Measurements from ENCODE around the gene AGK.
"Not testable (repeated sequence)": the region's sequence is repeated elsewhere in the genome, so short reads cannot be mapped to it uniquely, and the experiment has no call there.

The AGK gene

DNA sequence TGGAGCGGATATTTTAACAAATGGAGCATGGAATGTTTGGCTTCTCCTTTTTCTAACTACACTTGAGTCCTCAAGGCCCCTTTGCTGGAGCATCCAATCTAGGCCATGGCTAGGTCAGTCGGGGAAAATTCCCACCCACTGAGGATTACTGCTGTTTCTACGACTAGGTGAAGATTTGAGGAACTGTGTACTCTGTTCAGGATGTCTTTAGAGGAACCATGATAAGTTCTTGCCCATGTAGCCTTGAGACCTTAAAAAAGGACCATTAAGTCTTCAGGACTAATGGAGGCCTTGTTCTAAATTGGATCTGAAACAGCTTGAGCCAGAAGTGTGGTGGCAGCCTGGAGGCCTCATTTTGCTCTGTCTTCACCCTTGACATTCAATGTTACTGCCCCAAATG lies 6.2 kb downstream of the AGK start:
- DNase-seq: no peak

DNA sequence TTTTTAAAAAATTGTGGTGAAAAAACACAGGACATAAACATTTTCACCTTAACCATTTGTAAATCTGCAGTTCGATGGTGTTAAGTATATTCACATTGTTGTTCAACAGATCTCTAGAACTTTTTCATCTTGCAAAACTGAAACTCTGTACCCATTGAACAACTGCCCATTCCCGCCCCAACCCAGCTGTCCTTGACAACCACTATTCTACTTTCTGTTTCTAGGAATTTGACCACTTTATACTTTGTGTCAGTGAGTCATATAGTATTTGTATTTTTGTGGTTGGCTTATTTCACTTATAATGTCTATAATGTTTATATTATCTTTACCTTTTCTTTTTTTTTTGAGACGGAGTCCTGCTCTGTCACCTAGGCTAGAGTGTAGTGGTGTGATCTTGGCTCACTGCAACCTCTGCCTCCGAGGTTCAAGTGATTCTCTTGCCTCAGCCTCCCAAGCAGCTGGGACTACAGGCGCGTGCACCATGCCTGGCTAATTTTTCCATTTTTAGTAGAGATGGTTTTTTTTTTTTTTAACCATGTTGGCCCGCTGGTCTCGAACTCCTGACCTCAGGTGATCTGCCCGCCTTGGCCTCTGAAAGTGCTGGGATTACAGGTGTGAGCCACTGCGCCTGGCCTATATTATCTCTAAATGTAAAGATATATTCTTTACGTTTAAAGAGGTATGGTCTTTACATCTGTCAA lies 6.8 kb downstream of the AGK start:
- DNase-seq: not testable (repeated sequence)

DNA sequence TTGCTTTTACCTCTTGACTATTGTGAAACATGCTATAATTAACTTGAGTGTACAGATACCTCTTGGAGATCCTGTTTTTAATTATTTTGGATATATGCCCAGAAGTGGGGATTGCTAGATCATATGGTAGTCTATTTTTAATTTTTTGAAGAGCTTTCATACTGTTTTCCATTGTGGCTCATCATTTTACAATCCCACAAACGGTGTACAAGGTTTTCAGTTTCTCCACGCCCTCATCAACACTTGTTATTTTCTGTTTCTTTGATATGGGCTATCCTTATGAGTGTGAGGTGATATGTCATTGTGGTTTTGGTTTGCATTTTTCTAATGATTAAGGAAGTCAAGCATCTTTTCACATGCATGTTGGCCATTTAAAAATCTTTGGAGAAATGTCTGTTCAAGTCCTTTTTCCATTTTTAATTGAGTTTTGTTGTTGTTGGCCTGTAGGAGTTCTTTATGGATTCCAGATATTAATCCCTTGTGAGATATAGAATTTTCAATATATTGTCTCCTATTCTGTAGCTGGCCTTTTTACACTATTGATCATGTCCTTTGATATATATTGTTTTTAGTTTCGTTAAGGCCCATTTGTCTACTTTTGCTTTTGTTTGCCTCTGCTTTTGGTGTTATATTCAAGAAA lies 7.5 kb downstream of the AGK start:
- DNase-seq: peak; percentile 15

DNA sequence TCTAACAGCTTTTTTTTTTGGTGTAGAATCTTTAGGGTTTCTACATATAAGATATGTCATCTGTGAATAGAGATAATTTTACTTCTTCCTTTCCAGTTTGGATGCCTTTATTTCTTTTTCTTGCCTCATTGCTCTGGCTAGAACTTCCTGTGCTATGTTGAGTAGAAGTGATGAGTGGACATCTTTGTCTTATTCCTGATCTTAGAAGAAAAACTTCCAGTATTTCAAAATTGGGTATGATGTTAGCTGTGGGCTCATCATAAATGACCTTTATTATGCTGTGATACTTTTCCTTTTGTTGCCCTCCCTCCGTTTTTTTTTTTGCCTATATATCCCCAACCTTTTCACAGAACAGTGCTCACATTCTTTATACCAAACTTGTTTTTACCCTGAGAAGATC lies 8.8 kb downstream of the AGK start:
- DNase-seq: no peak

DNA sequence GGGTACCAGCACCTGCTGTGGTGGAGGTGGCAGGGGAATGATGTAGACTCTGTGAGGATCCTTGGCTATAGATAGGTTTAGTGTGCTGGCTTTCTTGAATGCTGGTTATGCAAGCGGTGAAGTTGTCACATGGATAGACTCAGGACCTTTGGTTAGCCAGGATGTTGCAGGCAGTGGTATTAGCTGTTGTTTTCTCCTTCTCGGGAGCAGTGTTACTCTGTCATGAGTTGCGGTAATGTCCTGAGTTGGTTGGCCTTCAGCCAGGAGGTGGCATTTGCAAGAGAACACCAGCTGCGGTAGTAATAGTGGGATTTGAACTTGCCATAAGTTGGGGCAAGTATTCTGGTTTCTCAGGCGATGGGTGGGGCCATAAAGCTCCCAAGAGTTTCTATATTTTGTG lies 10.8 kb downstream of the AGK start:
- DNase-seq: no peak

DNA sequence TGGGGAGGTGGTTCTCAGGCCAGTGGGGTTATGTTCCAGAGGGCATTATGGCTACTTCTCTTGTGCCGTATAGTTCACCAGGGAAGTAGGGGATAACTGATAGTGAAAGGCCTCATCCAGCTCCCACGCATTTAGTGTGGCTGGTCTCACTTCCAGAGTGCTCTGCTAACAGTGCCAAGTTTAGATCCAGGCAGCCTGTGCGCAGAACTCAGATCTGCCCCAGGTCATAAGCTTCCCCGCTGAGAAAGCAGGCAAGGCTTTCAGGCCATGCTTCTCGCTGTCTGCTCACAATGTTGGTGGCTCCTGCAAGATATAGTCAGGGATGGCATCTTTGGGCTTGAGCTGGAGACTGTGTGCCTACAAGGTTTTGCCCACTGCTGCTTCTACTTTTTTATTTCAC lies 11.3 kb downstream of the AGK start:
- DNase-seq: no peak

DNA sequence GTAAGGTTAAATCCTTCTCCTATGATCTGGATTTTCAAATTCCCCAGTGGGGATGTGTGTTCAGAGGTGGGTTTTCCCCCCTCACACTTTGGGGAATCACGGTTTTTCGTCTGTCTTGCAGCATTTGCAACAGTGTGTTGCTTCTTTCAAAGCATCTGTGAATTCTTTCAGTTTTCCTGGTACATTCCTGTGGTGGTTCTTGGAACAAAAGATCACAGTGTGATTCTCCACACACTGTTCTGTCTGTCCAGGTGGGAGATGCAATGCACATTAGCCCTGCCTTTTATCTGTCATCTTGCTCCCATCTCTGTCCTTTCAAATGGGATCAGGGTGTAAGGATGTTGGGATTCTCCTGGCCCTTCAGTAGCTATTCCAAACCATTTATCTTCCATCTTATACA lies 11.8 kb downstream of the AGK start:
- no peak for DNase-seq

DNA sequence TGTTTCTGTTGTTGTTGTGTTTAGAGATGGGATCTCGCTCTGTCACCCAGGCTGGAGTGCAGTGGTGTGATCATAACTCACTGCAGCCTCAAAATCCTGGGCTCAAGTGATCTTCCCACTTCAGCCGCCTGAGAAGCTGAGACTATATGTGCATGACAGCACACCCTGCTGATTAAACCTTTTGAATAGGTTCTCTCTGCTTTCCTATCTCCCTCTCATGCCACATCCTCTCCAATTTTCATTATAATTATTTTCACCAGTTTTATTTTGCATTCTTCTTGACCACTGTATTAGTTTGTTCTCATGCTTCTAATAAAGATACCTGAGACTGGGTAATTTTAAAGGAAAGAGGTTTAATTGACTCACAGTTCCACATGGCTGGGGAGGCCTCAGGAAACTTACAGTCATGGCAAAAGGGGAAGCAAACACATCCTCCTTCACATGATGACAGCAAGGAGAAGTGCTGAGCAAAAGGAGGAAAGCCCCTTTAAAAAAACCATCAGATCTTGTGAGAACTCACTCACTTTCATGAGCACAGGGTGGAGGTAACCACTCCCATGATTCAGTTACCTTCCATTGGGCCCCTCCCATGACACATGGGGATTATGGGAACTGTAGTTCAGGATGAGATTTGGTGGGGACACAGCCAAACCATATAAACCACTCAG lies 12.9 kb downstream of the AGK start:
- peak; percentile 61 for DNase-seq

DNA sequence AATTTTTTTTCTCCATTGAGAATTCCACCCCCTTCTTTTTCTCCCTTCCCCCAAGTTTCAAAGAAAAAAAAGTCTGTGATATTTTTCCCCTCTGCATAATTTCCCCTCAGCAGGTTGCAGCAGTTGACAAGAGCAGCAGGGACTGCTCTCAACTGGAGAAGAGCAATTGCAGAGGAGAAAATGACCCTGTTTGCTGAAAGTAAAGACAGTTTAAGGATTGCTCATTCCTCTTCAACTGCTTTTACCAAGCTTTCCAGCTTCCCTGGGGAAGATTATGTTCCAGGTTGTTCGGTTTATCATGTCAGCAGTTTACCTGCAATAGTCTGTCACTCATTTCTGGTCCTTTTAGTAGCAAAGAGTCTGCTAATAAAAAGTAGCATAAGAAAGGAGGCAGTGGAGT lies 16.2 kb downstream of the AGK start:
- no peak for DNase-seq

DNA sequence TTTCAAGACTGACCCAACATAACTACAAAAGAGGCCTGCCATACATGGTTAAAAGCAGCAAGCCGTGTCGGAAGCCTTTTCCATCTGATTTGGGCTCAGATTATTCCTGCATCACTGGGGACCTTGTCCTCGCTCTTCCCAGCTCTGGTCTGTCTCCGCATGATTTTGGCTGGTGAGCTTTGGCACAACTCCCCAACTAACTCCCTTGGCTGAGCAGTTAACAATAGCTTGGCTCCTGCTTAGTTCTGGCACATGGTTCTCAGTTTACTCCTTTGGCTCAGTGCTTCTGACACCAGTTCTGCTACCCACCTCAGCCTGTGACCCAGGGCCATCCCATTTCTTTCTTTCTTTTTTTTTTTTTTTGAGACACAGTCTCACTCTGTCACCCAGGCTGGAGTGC lies 17.0 kb downstream of the AGK start:
- no peak for DNase-seq

DNA sequence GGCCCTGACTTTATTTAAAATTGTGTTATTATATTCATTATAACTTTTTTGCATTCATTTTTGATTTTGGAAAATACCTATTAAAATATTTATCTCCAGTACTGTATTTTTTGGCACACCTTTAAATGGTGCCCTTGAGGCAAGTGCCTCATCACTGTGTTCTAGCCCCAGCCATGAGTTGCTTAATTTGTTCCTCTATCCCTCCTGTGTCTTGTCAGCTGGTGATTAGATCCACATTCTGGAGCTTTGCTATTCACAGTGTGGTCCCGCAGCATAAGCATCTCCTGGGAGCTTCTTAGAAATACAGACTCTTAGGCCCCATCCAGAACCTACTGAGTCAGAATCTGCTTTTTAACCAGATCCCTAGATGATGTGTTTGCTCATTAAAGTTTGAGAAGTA lies 19.8 kb downstream of the AGK start:
- no peak for DNase-seq

DNA sequence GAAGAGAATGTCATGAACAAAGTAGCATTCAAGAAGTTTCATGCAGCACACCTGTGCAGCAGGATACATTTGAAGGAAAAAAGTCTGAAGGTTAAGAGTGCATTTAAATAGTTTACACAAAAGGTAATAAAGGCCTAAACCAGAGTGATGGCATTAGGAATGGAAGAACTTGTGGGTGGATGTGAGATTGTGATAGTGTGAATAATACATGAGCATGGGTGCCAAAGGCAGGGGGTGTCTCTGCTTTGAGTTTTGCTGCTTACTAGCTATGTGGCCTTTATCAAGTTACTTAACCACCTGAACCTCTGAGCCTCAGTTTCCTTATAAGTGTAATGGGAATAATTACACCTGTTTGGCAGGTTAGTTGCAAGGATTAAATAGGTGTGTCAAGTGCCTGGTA lies 21.0 kb downstream of the AGK start:
- DNase-seq: no peak

DNA sequence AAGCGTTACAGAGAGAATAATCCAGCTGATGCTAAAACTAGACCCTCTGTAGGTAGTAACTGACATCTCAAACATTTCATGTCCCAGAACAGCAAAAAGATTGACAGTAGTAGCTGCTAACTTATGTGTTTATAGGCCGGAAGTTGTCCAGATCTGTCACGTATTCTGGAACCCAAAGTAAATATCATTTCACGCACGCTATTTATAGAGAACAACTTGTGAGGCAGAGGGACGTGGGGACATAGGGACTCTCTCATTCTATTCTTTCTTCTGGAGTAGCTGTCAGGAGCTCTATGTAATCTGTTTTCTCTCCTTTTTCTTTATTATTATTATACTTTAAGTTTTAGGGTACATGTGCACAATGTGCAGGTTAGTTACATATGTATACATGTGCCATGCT lies 22.3 kb downstream of the AGK start:
- DNase-seq: no peak

DNA sequence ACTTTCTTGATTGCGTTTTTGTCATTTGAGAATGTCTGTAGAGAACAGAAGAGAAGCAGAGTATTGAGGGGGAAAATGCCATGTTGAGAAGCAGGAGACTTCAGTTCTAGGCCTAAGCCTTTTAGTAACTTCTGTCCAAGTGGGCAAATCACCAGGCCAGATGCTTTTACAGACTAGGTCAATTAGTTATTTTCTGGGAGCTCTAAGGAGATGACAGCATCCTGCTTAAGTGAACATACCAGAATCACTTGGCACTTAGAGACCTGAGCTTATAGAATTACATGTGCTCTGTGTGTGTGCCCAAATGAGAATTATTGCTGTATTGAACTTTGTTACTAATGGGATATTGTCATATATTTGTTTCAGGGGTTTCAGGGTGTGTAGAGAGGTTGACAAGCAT lies 24.0 kb downstream of the AGK start:
- no peak for DNase-seq

DNA sequence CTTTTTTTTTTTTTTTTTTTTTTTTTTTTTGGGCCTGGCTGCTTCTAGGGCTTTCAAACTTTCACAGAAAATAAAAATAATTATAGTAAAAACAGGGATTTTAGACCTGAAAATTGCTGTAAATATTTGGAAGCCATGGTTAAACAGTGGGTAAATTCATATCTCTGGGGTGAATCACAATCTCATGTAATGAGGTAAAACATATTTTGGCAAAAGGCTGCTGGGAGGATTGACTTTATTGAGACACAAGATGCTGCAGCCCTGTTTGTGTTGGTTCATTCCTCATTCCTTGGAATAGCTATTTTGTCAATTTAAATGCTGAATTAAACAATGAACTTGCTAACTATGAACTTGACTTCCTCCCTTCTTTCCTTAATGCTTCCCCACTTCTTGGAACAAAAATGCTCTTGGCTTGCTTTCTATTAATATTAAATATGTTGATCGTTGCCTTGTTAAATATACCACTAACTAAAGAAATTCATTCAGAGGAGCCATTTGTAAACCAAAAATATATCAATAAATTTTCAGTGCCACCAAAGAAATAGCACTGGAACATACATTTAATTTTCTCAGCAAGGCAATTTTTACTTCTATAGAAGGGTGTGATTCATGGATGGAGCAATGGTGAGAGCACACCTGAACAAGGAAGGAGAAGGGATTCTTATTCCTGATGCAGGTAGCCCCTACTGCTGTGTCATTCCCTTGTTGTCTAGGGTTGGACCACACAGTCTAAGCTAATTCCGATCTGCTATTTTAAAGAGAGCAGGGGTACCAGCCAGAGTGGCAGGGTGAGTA lies 24.6 kb downstream of the AGK start:
- no peak for DNase-seq

DNA sequence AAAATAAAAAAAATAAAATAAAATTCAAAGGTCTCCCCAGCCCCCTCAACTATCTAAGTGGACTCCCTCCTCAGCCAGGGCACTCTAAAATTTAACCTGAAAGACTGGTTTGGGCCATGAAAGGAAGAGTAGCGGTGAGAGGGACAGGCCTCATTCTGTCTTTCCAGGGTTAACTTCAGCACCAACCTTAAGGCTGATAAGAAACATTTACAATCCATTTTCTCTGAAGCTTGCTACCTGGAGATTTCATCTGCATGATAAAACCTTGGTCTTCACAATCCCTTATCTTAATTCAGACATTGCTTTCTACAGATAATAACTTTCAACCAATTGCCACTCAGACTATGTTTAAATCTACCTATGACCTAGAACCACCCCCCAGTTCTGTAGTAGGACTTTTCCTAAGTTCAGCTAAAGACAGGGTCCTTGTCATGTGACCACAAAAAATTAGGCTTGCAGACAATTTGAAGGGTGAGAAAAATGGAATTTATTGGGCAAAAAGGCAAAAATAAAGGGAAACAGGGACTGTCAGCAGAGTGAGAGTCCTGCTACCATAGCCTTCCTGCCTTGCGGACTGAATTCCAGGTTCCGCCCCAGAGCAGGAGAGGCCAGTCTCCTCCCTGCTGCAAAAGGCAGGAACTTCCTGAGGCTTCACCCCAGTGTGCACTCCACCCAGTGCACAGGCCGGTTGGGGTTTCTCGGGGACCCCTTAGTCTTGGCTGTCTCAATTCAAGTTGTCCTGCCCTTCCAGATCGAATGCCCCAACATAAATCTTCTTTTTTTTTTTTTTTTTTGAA lies 26.0 kb downstream of the AGK start:
- no peak for DNase-seq

DNA sequence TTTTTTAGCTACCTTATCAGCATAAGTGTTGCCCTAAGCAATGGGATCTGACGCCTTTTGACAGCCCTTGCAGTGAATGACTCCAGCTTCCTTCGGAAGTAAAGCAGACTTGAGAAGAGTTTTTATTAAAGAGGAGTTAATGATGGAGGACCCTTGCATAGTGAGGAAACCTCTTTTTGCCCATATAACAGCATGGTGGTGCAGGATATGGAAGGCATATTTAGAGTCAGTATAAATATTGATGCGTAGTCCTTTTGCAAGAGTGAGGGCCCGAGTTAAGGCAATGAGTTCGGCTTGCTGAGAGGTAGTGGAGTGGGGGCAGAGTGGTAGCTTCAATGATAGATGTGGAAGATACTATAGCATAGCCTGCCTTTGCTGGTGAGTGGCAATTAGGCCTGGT lies 28.7 kb downstream of the AGK start:
- not testable (repeated sequence) for DNase-seq

DNA sequence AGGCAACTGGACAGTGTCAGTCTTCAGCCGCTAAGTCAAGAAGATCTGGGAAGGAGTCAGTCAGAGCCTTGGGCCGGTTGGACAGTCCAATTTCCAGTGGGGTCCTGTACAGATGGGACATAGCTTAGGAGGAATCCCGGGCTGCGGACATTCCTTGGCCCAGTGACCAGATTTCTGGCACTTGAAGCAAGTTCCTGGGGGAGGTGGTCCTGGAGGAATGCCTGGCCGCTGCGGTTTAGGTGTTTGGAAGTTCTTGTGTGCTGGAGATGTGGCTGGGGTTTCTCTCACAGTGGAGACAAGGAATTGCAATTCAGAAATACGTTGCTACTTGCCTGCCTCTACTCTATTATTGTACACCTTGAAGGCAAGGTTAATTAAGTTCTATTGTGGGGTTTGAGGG lies 30.9 kb downstream of the AGK start:
- DNase-seq: not testable (repeated sequence)

DNA sequence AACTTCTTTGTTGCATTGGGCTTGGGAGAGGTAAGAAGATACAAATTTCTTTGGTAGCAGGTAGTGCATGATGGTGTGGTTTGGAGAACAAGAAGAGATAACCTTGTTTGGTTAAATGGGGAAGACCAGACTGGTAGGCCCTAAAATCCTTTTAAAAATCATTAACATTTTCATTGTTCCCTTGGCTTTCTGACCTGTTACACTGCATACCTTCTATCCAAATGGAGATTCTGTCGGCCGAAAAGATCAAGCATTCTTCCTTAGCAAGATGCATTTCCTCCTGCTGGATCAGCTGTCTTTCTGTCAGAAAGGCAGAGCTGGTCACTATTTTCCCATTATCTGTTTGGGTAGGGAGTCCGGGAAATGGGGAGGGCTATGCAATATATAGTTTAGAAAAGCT lies 33.7 kb downstream of the AGK start:
- no peak for DNase-seq

DNA sequence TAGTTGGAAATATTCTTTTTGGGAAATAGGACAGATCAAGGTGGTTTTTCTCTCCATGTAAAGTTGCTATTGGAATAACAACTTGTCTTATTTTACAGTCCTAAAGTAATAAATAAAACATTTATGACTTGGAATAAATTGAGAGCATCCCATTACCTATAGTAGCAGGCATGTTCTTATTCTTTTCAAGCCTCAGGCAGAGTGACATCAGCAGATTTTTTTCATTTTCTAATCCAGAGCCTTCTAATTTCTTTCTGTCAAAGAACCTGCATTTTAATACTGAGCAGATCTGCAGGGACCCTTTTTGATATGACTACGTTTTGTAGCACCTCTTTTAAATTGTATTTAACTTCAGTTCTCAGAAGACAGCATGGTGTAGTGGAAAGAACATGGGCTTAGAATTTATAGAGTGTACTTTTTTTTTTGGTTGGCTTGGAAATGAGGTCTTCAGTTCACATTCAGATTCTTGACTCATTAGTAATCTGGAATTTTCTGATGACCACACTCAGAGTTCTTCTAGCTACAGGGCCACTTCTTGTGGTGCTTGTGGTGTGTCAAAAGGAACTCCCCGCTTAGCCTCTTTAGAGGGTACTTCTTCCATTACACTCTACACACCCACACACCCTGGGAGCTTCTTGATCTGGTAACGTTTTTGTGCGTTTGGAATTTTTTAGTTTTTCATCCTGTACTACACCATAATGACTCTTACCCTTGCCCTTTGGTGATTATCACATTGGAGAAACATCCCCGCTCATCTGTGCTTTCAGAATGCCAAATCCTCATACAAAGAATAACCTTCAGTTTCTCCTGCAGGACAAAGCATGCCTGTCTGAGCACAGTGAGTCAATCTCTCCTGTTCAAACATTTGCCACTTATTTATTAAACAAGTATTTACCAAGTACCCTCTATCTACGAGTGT lies 34.6 kb downstream of the AGK start:
- DNase-seq: no peak

DNA sequence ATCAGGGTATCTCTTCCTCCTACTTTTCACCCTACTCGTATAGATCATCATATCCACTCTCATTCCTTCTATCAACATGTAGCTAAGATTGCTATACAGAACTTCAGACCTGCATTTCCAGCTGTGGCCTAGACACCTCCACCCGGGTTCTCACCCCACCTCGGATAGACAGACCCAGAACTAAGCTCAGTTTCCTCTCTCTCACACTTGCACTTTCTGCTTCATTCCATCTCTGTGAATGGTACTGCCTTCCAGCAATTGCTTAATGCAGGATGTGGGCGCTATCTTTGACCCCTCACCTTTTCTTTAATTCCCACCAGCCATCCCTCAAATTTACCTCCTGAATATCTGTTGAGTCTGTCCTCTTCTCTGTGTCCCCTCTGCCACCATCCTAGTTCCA lies 35.7 kb downstream of the AGK start:
- DNase-seq: no peak

DNA sequence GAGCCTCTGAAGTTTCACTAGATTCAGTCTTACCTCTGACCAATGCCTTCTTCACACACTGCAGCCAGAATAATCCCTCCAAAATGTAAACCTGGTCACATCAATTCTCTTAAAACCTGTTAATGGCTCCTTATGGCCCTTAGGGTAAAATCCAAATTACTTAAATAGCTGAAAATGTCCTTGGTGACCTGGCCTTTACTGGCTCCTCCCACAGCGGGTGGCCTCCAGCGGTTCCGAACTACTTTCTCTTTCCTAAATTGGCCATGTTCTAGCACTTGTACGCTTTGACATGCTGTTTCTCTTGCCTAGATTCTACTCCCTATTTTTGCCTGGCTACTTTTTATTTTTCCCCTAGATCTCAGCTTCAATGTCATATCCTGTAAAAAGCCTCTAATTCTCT lies 36.1 kb downstream of the AGK start:
- DNase-seq: no peak

Measured in hematopoietic multipotent progenitor cell treated with erythropoietin and hydrocortisone succinate and interleukin-3 and kit ligand, for 6 days (in vitro differentiated cells).